T follicular helper cell (primary cell): Measurements from ENCODE around the gene PIR.
A peak's percentile ranks its signal among the peaks of the same experiment; 100 is the strongest.

Source experiments
- DNase-seq: peaks from one replicate; pipeline ENCODE4 v3.0.0-alpha.2; 2020; ENCODE audit warnings: low read depth

Gene PIR

GRCh38 chrX:15349046-15349445, 144.1 kb downstream of the PIR start:
- no peak for DNase-seq

- DNase-seq: no peak
Observed at GRCh38 chrX:15345976-15346375, 147.2 kb downstream of the PIR start.

GRCh38 chrX:15344106-15344505, 149.0 kb downstream of the PIR start:
- no peak for DNase-seq

- DNase-seq: no peak
Observed at GRCh38 chrX:15343075-15343476, 150.1 kb downstream of the PIR start.

GRCh38 chrX:15340867-15341266, 152.3 kb downstream of the PIR start:
- DNase-seq: no peak

- peak; percentile 41 for DNase-seq
Observed at GRCh38 chrX:15336023-15336413, 157.1 kb downstream of the PIR start.

- DNase-seq: peak; percentile 87
Observed at GRCh38 chrX:15335135-15336022, 157.8 kb downstream of the PIR start, which contains the start of gene PIGA. Gene PIGA, minus strand, starts transcription at chrX:15335523. Its CDS starts 3,593 bp downstream, at chrX:15331930.
